MM.1S (cell line): ENCODE results near the gene MRPL37.

ENCODE experiments used
- DNase-seq: peaks from one replicate; pipeline ENCODE4 v3.0.0-alpha.2; 2015
- H2AFZ ChIP-seq: fragments of 300-600 bp; sonication (generic); 2 replicates; pipeline ENCODE4 v1.6.0; 2016; ENCODE audit warnings: antibody characterized with exemption, low read length
- H3F3A ChIP-seq: fragments of 300-600 bp; sonication (generic); 2 replicates; pipeline ENCODE4 v1.6.1; 2016; ENCODE audit warnings: mild to moderate bottlenecking, antibody characterized with exemption, low read length, moderate library complexity, mixed read lengths; ENCODE audit not compliant: insufficient read depth
- H3K27ac ChIP-seq: fragments of 300-600 bp; sonication (generic); 2 replicates; pipeline ENCODE4 v1.5.1; 2016; ENCODE audit warnings: mild to moderate bottlenecking, low read length
- H3K27me3 ChIP-seq: fragments of 300-600 bp; sonication (generic); replicated peaks from 2 replicates; pipeline ENCODE4 v1.6.0; 2016; ENCODE audit warnings: low read length; ENCODE audit not compliant: insufficient read depth
- H3K36me3 ChIP-seq: fragments of 300-600 bp; sonication (generic); replicated peaks from 2 replicates; pipeline ENCODE4 v1.6.1; 2016; ENCODE audit warnings: mild to moderate bottlenecking, low read length, mixed read lengths; ENCODE audit not compliant: insufficient read depth
- H3K4me1 ChIP-seq: fragments of 300-600 bp; sonication (generic); 2 replicates; pipeline ENCODE4 v1.6.1; 2016; ENCODE audit warnings: low read length, mixed read lengths
- H3K4me2 ChIP-seq: fragments of 300-600 bp; sonication (generic); 2 replicates; pipeline ENCODE4 v1.6.0; 2016; ENCODE audit warnings: low read depth, low read length
- H3K4me3 ChIP-seq: fragments of 300-600 bp; sonication (generic); 2 replicates; pipeline ENCODE4 v1.5.1; 2016; ENCODE audit warnings: low read length, mixed read lengths
- H3K79me2 ChIP-seq: fragments of 300-600 bp; sonication (generic); 2 replicates; pipeline ENCODE4 v1.6.1; 2016; ENCODE audit warnings: mixed run types, low read length, mixed read lengths
- H3K9ac ChIP-seq: fragments of 300-600 bp; sonication (generic); 2 replicates; pipeline ENCODE4 v1.6.1; 2016; ENCODE audit warnings: low read length, mixed read lengths
- H3K9me2 ChIP-seq: fragments of 300-600 bp; sonication (generic); replicated peaks from 2 replicates; pipeline ENCODE4 v1.6.1; 2016; ENCODE audit warnings: mild to moderate bottlenecking, low read length, mixed read lengths; ENCODE audit not compliant: insufficient read depth
- H3K9me3 ChIP-seq: fragments of 300-600 bp; sonication (generic); replicated peaks from 2 replicates; pipeline ENCODE4 v1.6.1; 2016; ENCODE audit warnings: mild to moderate bottlenecking, low read length, mixed read lengths; ENCODE audit not compliant: insufficient read depth
- H4K20me1 ChIP-seq: fragments of 300-600 bp; sonication (generic); 2 replicates; pipeline ENCODE4 v1.6.1; 2016; ENCODE audit warnings: mild to moderate bottlenecking, low read length, moderate library complexity, mixed read lengths; ENCODE audit not compliant: insufficient read depth
- EZH2 ChIP-seq: fragments of 300-600 bp; sonication (generic); optimal IDR thresholded peaks from 2 replicates; pipeline ENCODE3; 2017; ENCODE audit warnings: low read depth, mild to moderate bottlenecking, antibody characterized with exemption, low read length, mixed read lengths
- EZH2phosphoT487 ChIP-seq: fragments of 300-600 bp; sonication (generic); IDR thresholded peaks from 2 replicates; pipeline ENCODE4 v1.6.1; 2018; ENCODE audit warnings: antibody characterized with exemption, low read length
- TF ChIP-seq, protein P1 (sequence below): fragments of 300-600 bp; sonication (generic); IDR thresholded peaks from 2 replicates; pipeline ENCODE4 v1.5.1; 2016; ENCODE audit warnings: antibody characterized with exemption, low read length, mixed read lengths

MRPL37 gene

GRCh38 chr1:54172614-54173599 lies 27.1 kb upstream of the MRPL37 start:
- DNase-seq, result no peak
- no peak overlapping the region for H2AFZ ChIP-seq
- no peaks in the 10 kb centered on the region for H3K4me1 ChIP-seq
- H3K9me3 ChIP-seq, result no peaks in the 10 kb centered on the region
- no peak overlapping the region for H3K9ac ChIP-seq
- H3K27me3 ChIP-seq, result no peaks in the 10 kb centered on the region
- TF ChIP-seq EZH2phosphoT487, result no peak
- no peak for TF ChIP-seq EZH2
- TF ChIP-seq, protein P1, sequence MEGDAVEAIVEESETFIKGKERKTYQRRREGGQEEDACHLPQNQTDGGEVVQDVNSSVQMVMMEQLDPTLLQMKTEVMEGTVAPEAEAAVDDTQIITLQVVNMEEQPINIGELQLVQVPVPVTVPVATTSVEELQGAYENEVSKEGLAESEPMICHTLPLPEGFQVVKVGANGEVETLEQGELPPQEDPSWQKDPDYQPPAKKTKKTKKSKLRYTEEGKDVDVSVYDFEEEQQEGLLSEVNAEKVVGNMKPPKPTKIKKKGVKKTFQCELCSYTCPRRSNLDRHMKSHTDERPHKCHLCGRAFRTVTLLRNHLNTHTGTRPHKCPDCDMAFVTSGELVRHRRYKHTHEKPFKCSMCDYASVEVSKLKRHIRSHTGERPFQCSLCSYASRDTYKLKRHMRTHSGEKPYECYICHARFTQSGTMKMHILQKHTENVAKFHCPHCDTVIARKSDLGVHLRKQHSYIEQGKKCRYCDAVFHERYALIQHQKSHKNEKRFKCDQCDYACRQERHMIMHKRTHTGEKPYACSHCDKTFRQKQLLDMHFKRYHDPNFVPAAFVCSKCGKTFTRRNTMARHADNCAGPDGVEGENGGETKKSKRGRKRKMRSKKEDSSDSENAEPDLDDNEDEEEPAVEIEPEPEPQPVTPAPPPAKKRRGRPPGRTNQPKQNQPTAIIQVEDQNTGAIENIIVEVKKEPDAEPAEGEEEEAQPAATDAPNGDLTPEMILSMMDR, result no peak
- H3K36me3 ChIP-seq, result no peaks in the 10 kb centered on the region
- no peak overlapping the region for H3K27ac ChIP-seq
- H3K79me2 ChIP-seq, result no peaks in the 10 kb centered on the region
- H3K4me2 ChIP-seq, result no peak overlapping the region
- H3K4me3 ChIP-seq, result no peak overlapping the region
- H3F3A ChIP-seq, result no peaks in the 10 kb centered on the region
- H4K20me1 ChIP-seq, result no peaks in the 10 kb centered on the region
- H3K9me2 ChIP-seq, result no peaks in the 10 kb centered on the region

GRCh38 chr1:54173681-54174080 lies 26.3 kb upstream of the MRPL37 start:
- Histone ChIP-seq H3K79me2 (no peaks in the 10 kb centered on the region), H3K27ac (no peak overlapping the region), H3F3A (no peaks in the 10 kb centered on the region), H3K4me3 (no peak overlapping the region), H3K9ac (no peak overlapping the region), H3K4me2 (no peak overlapping the region), H4K20me1 (no peaks in the 10 kb centered on the region), H3K9me3 (no peaks in the 10 kb centered on the region), H3K27me3 (no peaks in the 10 kb centered on the region), H3K9me2 (no peaks in the 10 kb centered on the region), H3K4me1 (no peaks in the 10 kb centered on the region), H3K36me3 (no peaks in the 10 kb centered on the region), H2AFZ (no peak overlapping the region)
- no peak for DNase-seq
- TF ChIP-seq, protein P1, result no peak
- TF ChIP-seq EZH2, result no peak

DNA sequence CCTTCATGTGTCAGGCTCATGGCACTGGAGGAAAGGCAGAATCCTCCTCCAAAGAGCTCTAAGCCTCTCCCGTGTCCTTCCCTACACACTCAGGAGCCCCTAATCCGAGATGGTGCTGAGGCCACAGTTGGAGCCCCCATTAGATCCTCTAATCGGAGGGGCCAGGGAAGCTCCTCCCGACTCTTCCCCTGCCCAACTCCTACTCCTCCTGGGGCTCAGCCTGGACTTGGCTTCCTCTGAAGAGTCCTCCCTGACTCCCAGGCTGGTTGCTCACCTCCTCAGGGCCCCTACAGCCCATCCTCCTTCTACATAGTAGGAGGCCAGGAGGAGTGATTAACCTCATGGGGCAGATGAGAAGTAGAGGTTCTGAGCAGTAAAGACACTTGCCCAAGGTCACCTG lies 25.9 kb upstream of the MRPL37 start:
- H3F3A ChIP-seq, result no peaks in the 10 kb centered on the region
- H3K9me2 ChIP-seq, result no peaks in the 10 kb centered on the region
- no peak for TF ChIP-seq EZH2
- TF ChIP-seq EZH2phosphoT487, result no peak
- TF ChIP-seq, protein P1, result no peak
- no peaks in the 10 kb centered on the region for H3K79me2 ChIP-seq
- H2AFZ ChIP-seq, result no peak overlapping the region
- H4K20me1 ChIP-seq, result no peaks in the 10 kb centered on the region
- no peak for DNase-seq
- no peaks in the 10 kb centered on the region for H3K4me1 ChIP-seq
- no peak overlapping the region for H3K9ac ChIP-seq
- H3K9me3 ChIP-seq, result no peaks in the 10 kb centered on the region
- no peaks in the 10 kb centered on the region for H3K36me3 ChIP-seq
- H3K27ac ChIP-seq, result no peak overlapping the region
- no peaks in the 10 kb centered on the region for H3K27me3 ChIP-seq
- H3K4me2 ChIP-seq, result no peak overlapping the region
- H3K4me3 ChIP-seq, result no peak overlapping the region
